Measurements from ENCODE around the gene HS6ST3. TPM values are rescaled to one million over a fixed set of nuclear protein-coding genes. Genes with fewer than 3 reads are reported as not detected.

Gene HS6ST3
- total and polyA plus RNA-seq, 2 donors (not counting 3 experiments of a cell fraction or from before 2014, with no cell fraction given): 0.03 to 0.15 TPM

GRCh38 chr13:96490496-96490989 is 400.6 kb downstream of the HS6ST3 start:
- no peak overlapping the region for H3K9ac ChIP-seq (replicated peaks; ENCODE audit: extremely low read depth, insufficient read depth, low read length)
- no peaks in the 10 kb centered on the region for H3K9me3 ChIP-seq (replicated peaks; ENCODE audit: control insufficient read depth, insufficient read depth, low read length)
- TF ChIP-seq CTCF (IDR thresholded peaks at IDR 0.05; ENCODE audit: extremely low read depth in 1 of 2, insufficient read depth in 1 of 2, low read depth in 1 of 2, low read length in 2 of 2) (no peak), EZH2 (IDR thresholded peaks at IDR 0.05; ENCODE audit: borderline replicate concordance, low read depth, low read length, severe bottlenecking) (no peak), GATA2 (IDR thresholded peaks at IDR 0.05; ENCODE audit: insufficient read depth, insufficient read length, low read depth, low read length) (no peak), FOS (IDR thresholded peaks at IDR 0.05; ENCODE audit: borderline replicate concordance, insufficient read depth, low read length) (no peak), MAX (IDR thresholded peaks at IDR 0.05; ENCODE audit: insufficient read depth, insufficient read length) (no peak), JUN (IDR thresholded peaks at IDR 0.05; ENCODE audit: borderline replicate concordance, insufficient read depth, insufficient read length, low read depth) (no peak), POLR2AphosphoS5 (IDR thresholded peaks at IDR 0.05; ENCODE audit: insufficient read depth, low read depth, low read length) (no peak), POLR2A (IDR thresholded peaks at IDR 0.05; ENCODE audit: low read depth, low read length) (no peak), MYC (IDR thresholded peaks at IDR 0.05; ENCODE audit: low read depth, low read length) (no peak)
- no peaks in the 10 kb centered on the region for H3K36me3 ChIP-seq (ENCODE audit: control insufficient read depth in 2 of 2, extremely low read depth in 1 of 2, insufficient read depth in 2 of 2, low read length in 2 of 2)
- no peak for DNase-seq (ENCODE audit: low read depth, low spot score)
- H3K4me2 ChIP-seq (ENCODE audit: insufficient read depth, low read length): no peak overlapping the region
- CTCF ChIA-PET: no interaction called here
- no peak overlapping the region for H3K4me3 ChIP-seq (replicated peaks in 1 of 3; ENCODE audit: insufficient read depth in 1 of 3, low read depth in 1 of 3, low read length in 3 of 3)
- no peak overlapping the region for H3K27ac ChIP-seq (ENCODE audit: insufficient read depth, low read depth, low read length)
- BruUV-seq (replicated peaks): no TSS peak
- no peaks in the 10 kb centered on the region for H3K79me2 ChIP-seq (ENCODE audit: control insufficient read depth, insufficient read depth, low read length)
- H2AFZ ChIP-seq (ENCODE audit: low read depth, low read length): no peak overlapping the region
- dilution Hi-C loops (cut with MboI; ENCODE audit: extremely low pct_ligation_motif_present, low sequenced_read_pairs): no loop called here
- FAIRE-seq: no peak
- POLR2A ChIA-PET: no interaction called here
- no peaks in the 10 kb centered on the region for H3K4me1 ChIP-seq (ENCODE audit: control insufficient read depth, extremely low read depth, insufficient read depth, low read length)
- H4K20me1 ChIP-seq (replicated peaks; ENCODE audit: control insufficient read depth, extremely low read depth, insufficient read depth, low read length): no peaks in the 10 kb centered on the region
- no peaks in the 10 kb centered on the region for H3K9me1 ChIP-seq (replicated peaks; ENCODE audit: control insufficient read depth, extremely low read depth, insufficient read depth, low read length)
- intact Hi-C loops (cut with micrococcal nuclease): no loop called here
- no peaks in the 10 kb centered on the region for H3K27me3 ChIP-seq (ENCODE audit: control insufficient read depth in 2 of 2, insufficient read depth in 2 of 2, low read length in 2 of 2)

Measured in endothelial cell of umbilical vein (primary cell).